ENCODE results near the gene ACOXL.
"Not testable (repeated sequence)": the region's sequence is repeated elsewhere in the genome, so short reads cannot be mapped to it uniquely, and the experiment has no call there.

ACOXL gene

DNA sequence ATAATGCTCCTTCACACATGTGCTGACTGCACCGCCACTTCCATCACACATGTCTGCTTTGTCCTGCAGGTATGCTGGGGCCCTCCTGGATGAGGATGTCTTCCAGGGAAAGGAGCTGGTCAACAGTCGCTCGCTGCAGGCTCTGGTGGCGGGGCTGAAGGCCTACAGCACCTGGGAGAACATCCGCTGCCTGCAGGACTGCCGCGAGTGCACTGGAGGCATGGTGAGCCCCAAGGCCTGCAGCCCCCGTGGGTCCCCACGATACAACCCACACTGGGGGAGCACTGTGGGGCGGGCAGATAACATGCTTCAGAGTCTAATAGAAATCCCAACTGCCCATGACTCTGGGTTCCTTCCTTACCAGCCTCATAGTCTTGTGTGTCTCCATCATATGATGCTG, 201.0 kb downstream of the ACOXL start:
- DNase-seq, result no peak

DNA sequence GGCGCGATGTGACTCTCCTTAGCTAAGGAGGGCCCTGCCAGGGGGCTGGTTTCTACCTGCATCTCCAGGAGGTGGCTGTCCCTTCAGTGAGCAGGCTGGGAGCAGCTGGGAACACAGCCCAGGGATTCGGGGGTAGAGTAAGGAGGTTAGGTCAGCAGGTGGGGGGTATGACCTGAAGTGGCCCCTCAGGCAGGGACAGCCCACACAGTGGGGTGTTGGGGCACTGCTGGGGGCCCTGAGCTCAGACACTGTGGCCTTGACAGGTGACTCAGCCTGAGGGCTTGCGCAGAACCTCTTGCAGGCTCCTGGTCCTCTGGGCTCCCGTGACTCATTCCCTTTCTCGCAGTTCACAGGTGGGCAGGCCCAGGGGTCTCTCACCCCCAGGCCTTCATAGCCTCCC, 202.6 kb downstream of the ACOXL start:
- no peak for DNase-seq

DNA sequence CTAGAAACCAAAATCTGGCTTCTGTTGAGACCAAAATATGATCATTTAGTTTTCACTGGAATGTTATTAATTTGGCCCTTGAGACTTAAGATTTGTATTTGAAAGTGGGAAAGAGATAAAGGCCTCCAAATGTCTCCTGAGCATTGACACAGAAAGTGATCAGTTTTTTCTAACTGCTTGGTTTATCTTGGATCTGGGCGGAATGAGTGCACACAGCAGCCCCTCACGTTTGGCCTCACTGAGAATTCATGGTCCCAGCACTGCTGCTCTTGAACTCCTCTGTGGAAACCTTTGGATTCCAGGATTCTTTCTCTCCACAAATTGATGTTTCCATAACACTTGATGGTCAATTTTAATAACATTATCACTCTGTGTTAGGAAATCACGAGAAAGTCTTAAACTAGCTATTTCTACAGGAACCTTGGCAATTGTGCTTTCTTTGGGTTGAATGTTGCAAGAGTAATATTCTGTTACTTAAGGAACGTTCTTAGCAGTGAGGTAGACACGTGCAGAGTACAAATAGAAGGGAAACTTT, 208.1 kb downstream of the ACOXL start:
- DNase-seq, result no peak

GRCh38 chr2:110941226-110941625, 208.9 kb downstream of the ACOXL start:
- DNase-seq, result no peak

DNA sequence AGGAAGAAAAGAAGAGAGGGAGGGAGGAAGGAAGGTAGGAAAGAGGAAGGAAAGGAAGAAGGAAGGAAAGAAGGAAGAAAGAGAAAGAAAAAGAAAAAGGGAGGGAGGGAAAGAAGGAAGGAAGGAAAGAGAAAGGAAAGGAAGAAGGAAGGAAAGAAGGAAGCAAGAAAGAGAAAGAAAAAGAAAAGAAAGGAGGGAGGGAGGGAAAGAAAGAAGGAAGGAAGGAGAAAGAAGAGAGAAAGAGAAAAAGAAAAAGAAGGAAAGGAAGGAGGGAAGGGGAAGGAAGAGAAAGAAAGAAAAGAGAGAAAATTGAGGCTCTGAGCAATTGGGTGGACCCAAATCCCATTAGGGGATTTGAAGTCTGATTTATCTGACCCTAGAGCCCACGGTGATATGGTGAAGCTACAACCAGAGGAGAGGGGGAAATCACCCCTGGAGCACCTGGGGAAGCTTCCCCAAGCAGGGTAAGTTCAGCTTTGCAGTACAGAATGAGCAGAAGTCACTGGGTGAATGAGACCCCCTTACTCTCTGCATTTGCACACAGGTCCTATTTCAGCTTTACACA, 210.8 kb downstream of the ACOXL start:
- DNase-seq, result no peak

DNA sequence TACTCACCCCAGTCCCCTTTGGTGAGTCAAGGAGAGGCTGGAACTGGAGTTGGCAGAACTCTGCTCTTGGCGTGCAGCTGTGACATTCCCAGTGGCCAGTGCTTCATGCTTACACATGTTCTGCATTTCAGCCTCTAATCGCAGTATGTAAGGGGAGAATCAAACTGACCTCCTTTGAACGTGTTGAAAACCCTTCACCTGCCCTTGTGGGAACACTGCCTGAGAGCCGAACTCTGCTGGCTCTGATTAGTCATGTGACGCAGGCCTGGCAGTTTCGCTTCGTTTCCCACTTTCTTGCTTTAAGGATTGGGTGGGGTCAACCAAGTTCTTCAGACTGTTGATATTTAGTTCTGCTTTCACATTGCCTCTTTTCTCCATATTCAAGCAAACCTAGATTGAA, 214.5 kb downstream of the ACOXL start:
- DNase-seq, result no peak

- peak; percentile 45 for DNase-seq
Measured at GRCh38 chr2:110948027-110948674, 215.8 kb downstream of the ACOXL start.

GRCh38 chr2:110950281-110950680, 217.9 kb downstream of the ACOXL start:
- DNase-seq, result no peak

- DNase-seq, result no peak
Measured at GRCh38 chr2:110955045-110955444, 222.7 kb downstream of the ACOXL start.

GRCh38 chr2:110955556-110955955, 223.2 kb downstream of the ACOXL start:
- DNase-seq, result no peak

DNA sequence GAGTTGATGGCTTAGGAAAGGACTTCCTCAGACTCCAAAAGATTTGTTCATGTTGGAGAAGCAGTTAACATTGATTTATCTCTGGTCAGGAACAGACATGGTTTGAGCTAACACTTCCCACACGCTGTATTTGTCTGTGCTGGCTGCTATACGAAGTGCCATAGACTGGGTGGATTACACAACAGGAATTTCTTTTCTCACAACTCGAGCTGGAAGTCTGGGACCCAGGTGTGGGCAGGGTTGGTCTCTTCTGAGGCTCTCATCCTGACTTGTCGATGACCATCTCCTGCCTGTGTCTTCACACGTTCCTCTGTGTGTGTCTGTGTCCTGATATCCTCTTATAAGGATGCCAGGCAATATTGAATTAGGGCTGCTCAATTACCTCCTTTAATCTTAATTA, 224.9 kb downstream of the ACOXL start:
- DNase-seq, result no peak

DNA sequence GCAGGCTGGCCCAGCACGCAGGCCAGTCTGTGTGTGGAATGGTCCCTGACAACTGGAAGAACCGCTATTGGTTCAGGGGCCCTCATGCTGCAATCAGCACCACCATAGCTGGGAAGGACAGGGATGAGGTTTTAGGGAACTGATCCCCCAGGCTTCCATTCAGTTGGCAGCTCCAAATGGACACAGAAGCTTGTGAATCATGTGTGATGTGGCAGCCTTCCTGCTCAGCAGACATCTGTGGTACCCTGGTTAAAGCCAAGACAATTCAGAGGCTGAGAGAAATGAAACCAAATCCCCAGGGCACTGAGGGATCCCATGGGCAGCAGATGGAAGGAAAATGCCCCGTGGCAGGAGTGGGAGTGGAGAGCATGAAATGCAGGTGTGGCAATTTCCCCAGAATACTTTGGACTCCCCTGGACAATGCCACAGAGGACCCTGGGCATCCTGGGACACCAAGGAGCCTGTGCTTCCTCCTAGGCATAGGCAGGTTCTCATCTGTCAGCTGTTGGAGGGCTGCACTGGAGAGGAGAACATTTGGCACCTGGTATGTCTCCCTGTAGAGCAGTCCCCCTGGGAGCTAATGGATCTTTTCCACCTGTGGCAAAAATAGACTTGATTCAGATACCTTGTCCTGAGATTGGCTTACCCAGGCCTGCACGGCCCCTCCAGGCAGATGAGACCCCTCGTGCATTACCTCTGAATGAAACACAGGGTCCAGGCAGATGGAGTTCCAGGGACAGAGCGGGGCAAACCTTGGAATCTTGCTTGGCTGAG, 226.2 kb downstream of the ACOXL start:
- no peak for DNase-seq

GRCh38 chr2:110959198-110959597, 226.8 kb downstream of the ACOXL start:
- DNase-seq, result no peak

DNA sequence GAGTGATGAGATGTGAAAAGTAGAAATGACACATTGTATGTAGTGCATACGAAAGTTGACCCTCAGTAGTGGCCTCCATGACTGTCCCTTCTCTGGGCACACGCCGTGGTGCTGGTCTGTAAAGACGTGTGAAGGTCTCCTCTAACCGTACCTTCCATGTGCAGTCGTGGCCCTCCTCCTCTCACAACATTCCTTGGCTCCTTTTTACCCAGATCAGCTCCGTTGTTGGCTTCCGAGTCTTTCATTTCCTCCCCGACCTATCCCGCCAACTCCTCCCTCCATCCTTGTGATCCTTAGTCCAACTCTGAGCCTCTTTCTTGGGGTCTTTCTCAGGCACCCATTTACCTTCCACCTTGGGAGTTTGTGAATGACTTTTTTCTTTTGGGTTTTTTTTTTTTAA, 227.9 kb downstream of the ACOXL start:
- DNase-seq, result no peak

DNA sequence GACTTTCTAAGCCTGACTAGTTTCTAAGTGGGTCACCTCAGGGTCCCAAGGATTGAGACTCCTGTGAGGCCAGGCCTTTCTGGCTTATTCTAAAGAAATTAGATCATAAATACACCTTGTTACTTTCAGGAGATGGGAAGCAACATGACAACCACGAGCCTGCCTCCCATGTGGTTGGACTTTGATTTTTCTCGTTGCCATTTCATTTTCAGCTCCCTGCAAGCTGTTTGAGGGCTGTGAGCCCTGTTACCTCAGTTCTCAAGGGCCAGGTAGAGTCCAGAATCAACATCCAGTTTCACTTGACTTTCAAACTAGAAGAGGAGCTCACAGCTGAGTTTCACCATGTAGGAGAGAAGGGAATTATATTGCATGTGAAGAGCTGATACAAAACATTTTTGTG, 228.6 kb downstream of the ACOXL start:
- no peak for DNase-seq

DNA sequence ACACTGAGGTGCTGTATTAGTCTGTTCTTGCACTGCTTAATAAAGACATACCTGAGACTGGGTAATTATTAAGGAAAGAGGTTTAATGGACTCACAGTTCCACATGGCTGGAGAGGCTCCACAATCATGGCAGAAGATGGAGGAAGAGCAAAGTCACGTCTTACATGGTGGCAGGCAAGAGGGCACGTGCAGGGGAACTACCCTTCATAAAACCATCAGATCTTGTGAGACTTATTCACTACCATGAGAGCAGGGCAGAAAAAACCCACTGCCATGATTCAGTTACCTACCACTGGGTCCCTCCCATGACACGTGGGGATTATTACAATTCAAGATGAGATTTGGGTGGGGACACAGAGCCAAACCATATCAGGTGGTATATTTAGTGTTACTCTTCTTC, 229.3 kb downstream of the ACOXL start:
- DNase-seq, result not testable (repeated sequence)

DNA sequence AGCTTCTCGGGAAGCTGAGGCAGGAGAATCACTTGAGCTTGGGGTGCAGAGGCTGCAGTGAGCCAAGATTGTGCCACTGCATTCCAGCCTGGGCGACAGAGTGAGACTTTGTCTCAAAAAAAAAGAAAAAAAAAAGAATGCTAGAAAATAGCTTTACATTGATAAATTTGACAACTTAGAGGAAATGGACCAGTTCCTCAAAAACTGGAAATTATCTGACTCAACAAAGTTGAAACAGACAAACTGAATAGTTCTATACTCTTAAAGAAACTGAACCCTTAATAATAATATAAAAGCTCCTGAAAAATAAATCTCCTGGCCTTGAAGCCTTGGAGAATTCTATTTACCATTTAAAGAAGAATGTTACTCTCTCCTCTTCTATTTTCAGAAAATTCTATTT, 237.3 kb downstream of the ACOXL start:
- DNase-seq, result no peak

- no peak for DNase-seq
Measured at GRCh38 chr2:110970201-110970600, 237.8 kb downstream of the ACOXL start.

GRCh38 chr2:110971811-110972210, 239.4 kb downstream of the ACOXL start:
- DNase-seq, result no peak

GRCh38 chr2:110973262-110973661, 240.9 kb downstream of the ACOXL start:
- no peak for DNase-seq

GRCh38 chr2:110977403-110977802, 245.0 kb downstream of the ACOXL start:
- no peak for DNase-seq

DNA sequence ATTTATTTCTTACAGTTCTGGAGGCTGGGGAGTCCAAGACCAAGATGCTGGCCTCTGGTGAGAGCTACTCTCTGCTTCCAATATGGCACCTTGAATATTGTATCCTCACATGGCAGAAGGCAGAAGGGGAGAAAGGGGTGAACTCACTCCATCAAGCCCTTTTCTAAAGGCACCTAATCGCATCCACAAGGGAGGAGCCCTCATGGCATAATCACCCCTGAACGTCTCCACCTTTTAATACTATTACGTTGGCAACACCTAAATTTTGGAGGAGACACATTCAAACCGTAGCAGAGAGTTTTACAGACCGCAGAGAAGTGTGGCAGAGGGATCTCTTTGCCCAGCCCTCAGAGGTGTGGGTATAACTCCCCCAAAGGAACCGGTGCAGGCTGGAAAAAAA, 245.8 kb downstream of the ACOXL start:
- DNase-seq, result no peak

DNA sequence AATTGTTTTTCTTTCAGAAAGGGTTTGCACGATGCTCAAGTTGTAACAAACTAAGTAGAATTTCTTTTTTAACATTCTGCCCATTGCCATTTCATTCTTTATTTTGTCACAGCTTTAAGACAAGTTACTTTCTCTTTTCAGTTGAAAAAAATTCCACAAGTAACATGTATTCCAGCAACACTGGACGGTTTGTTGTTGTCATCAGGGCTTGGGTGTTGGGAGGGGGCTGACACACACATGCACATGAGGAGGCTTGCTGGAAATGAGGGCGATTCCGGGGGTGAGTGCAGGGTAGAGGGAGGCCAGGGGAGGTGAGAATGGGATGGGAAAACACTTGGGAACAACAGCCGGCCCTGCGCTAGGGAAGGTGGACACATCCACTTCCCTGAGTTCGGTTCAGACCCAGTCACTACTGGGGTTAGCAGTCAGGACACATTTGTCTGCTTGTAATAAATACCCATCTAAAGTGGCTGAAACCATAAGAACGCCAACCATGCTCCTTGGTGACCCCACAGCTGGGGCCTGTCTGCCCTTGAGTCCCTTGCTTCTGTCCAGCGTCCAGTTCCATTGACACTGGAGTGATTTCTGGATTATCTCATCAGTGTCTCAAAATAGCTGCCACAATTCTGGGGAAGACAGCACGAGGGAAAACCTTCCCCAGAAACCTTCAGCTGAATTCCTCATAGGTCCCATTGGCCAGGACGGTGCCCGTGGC, 246.5 kb downstream of the ACOXL start:
- DNase-seq, result no peak
